Measurements from ENCODE around the gene LUC7L3.

Gene LUC7L3

GRCh38 chr17:50683434-50684287 is 35.7 kb upstream of the LUC7L3 start:
- TF ChIP-seq CTCF (IDR thresholded peaks at IDR 0.05; ENCODE audit: insufficient read depth, missing control alignments) = no peak
- no peak for FAIRE-seq

GRCh38 chr17:50684288-50684611 is 35.2 kb upstream of the LUC7L3 start:
- no peak for TF ChIP-seq CTCF (IDR thresholded peaks at IDR 0.05; ENCODE audit: insufficient read depth, missing control alignments)
- no peak for DNase-seq (ENCODE audit: insufficient read length, low spot score)
- FAIRE-seq = no peak

More at GRCh38 chr17:50683434-50684287, 35.7 kb upstream of the LUC7L3 start:
- no peak for DNase-seq (ENCODE audit: insufficient read length, low spot score)

GRCh38 chr17:50684612-50685333 is 34.6 kb upstream of the LUC7L3 start:
- FAIRE-seq (no peak), DNase-seq (ENCODE audit: insufficient read length, low spot score) (no peak)
- no peak for TF ChIP-seq CTCF (IDR thresholded peaks at IDR 0.05; ENCODE audit: insufficient read depth, missing control alignments)

- FAIRE-seq (no peak), DNase-seq (ENCODE audit: insufficient read length, low spot score) (no peak)
- no peak for TF ChIP-seq CTCF (IDR thresholded peaks at IDR 0.05; ENCODE audit: insufficient read depth, missing control alignments)
Measured at GRCh38 chr17:50685334-50685665, 34.1 kb upstream of the LUC7L3 start.

- no peak for DNase-seq (ENCODE audit: insufficient read length, low spot score)
- no peak for TF ChIP-seq CTCF (IDR thresholded peaks at IDR 0.05; ENCODE audit: insufficient read depth, missing control alignments)
- FAIRE-seq = no peak
Measured at GRCh38 chr17:50685691-50686493, 33.5 kb upstream of the LUC7L3 start.

GRCh38 chr17:50686494-50687199 is 32.8 kb upstream of the LUC7L3 start:
- no peak for FAIRE-seq

More at GRCh38 chr17:50686494-50687199, 32.8 kb upstream of the LUC7L3 start:
- no peak for DNase-seq (ENCODE audit: insufficient read length, low spot score)
- no peak for TF ChIP-seq CTCF (IDR thresholded peaks at IDR 0.05; ENCODE audit: insufficient read depth, missing control alignments)
